A549 (cell line): ENCODE measurements around the gene MAPRE2. TPM values are rescaled to one million over a fixed set of nuclear protein-coding genes. Genes with fewer than 3 reads are reported as not detected.

ENCODE experiments used
- ATAC-seq, 2 experiments: fragments of 200-7000 bp in 1 of 2; fragments of >200 bp in 1 of 2; cut with Nextera tagmentation in 1 of 2; cut with Tn5 transposase in 1 of 2; 3 replicates each; pipeline versions ENCODE4 v1.8.0 to v1.9.1; 2018 to 2020; ENCODE audit warnings: mild to moderate bottlenecking in 1 of 2, moderate library complexity in 1 of 2
- CTCF ChIA-PET: fragments of 300-600 bp; sonication (Branson Sonifier 250); formaldehyde crosslinking; extraction: SDS; loops from one replicate; lab custom pipeline; 2021; ENCODE audit warnings: antibody characterized with exemption, inconsistent platforms; lab: Yijun Ruan, JAX
- POLR2A ChIA-PET: fragments of 350-600 bp; formaldehyde crosslinking; extraction: SDS; loops from one replicate; lab custom pipeline; 2021; ENCODE audit warnings: antibody characterized with exemption, inconsistent platforms; lab: Yijun Ruan, JAX
- DNase-seq, 2 experiments: peaks; one replicate each; pipeline versions ENCODE4 v3.0.0 to v3.0.0-alpha.2; 2011 to 2016; ENCODE audit warnings: low read depth in 1 of 2, low spot score in 1 of 2
- FAIRE-seq: peaks from 2 replicates; lab custom pipeline; 2011; peaks lifted over from hg19 to GRCh38; lab: Jason Lieb, UNC
- H3K27ac ChIP-seq, 2 experiments: fragments of >200 bp; sonication (Bioruptor Twin); formaldehyde crosslinking; 3 replicates each; pipeline ENCODE4 v1.5.1; 2016 to 2017
- H3K4me1 ChIP-seq: fragments of >200 bp; sonication (Bioruptor Twin); formaldehyde crosslinking; 3 replicates; pipeline ENCODE4 v1.6.1; 2016
- H3K4me2 ChIP-seq: fragments of >200 bp; sonication (Bioruptor Twin); formaldehyde crosslinking; 3 replicates; pipeline ENCODE4 v1.6.1; 2016
- H3K4me3 ChIP-seq: fragments of >200 bp; sonication (Bioruptor Twin); formaldehyde crosslinking; 3 replicates; pipeline ENCODE4 v1.5.1; 2016
- H3K9me3 ChIP-seq: fragments of >200 bp; sonication (Bioruptor Twin); formaldehyde crosslinking; 3 replicates; pipeline ENCODE4 v1.6.1; 2016
- BHLHE40 ChIP-seq: IDR thresholded peaks from 2 replicates; pipeline ENCODE4 v1.6.1; 2012; ENCODE audit warnings: low read depth, low read length, inconsistent platforms
- CBX2 ChIP-seq: fragments of 200-600 bp; sonication (generic); IDR thresholded peaks from 2 replicates; pipeline ENCODE4 v1.6.1; 2016; ENCODE audit warnings: low read depth, mild to moderate bottlenecking, borderline replicate concordance
- CEBPB ChIP-seq, 2 experiments: fragments of >200 bp in 1 of 2; sonication (Bioruptor Twin) in 1 of 2; formaldehyde crosslinking in 1 of 2; IDR thresholded peaks; 2 replicates each; pipeline ENCODE4 v1.6.1; 2012 to 2016
- EHF ChIP-seq: fragments of 250-450 bp; sonication (Bioruptor Pico); IDR thresholded peaks from 2 replicates; pipeline ENCODE4 v1.5.0; 2020; ENCODE audit warnings: mild to moderate bottlenecking
- FOSB ChIP-seq: fragments of 250-450 bp; sonication (Bioruptor Pico); IDR thresholded peaks from 2 replicates; pipeline ENCODE4 v1.5.0; 2020; ENCODE audit warnings: mild to moderate bottlenecking, moderate library complexity
- FOSL2 ChIP-seq, 2 experiments: fragments of 450-650 bp in 1 of 2; fragments of >200 bp in 1 of 2; sonication (Bioruptor Twin) in 1 of 2; formaldehyde crosslinking; IDR thresholded peaks; 2 replicates each; pipeline versions ENCODE4 v1.5.0 to v1.6.1; 2016 to 2020; ENCODE audit warnings: mild to moderate bottlenecking in 1 of 2, moderate library complexity in 1 of 2
- GATA3 ChIP-seq: IDR thresholded peaks from 2 replicates; pipeline ENCODE4 v1.6.1; 2012; ENCODE audit warnings: borderline replicate concordance
- HOXA7 ChIP-seq: fragments of 250-450 bp; sonication (Bioruptor Pico); IDR thresholded peaks from 2 replicates; pipeline ENCODE4 v1.5.0; 2020; ENCODE audit warnings: mild to moderate bottlenecking, moderate library complexity
- HOXB13 ChIP-seq: fragments of 250-450 bp; sonication (Bioruptor Pico); IDR thresholded peaks from 2 replicates; pipeline ENCODE4 v1.5.0; 2020; ENCODE audit warnings: low read depth, mild to moderate bottlenecking, moderate library complexity
- HOXB5 ChIP-seq: fragments of 250-450 bp; sonication (Bioruptor Pico); IDR thresholded peaks from 2 replicates; pipeline ENCODE4 v1.5.0; 2020; ENCODE audit warnings: mild to moderate bottlenecking, moderate library complexity
- JUNB ChIP-seq: fragments of >200 bp; sonication (Bioruptor Twin); formaldehyde crosslinking; IDR thresholded peaks from 2 replicates; pipeline ENCODE4 v1.6.1; 2016
- KDM1A ChIP-seq: fragments of 200-600 bp; sonication (generic); IDR thresholded peaks from 2 replicates; pipeline ENCODE4 v1.6.1; 2016; ENCODE audit warnings: low read depth, mild to moderate bottlenecking
- NFE2L2 ChIP-seq: fragments of 150-350 bp; conservative IDR thresholded peaks from 2 replicates; pipeline ENCODE4 v1.6.1; 2014; ENCODE audit warnings: low read length
- NPAS2 ChIP-seq: fragments of 250-450 bp; sonication (Bioruptor Pico); IDR thresholded peaks from 2 replicates; pipeline ENCODE4 v1.8.0; 2022; ENCODE audit warnings: mild to moderate bottlenecking, moderate library complexity, borderline replicate concordance
- NR3C1 ChIP-seq: fragments of >200 bp; sonication (Bioruptor Twin); formaldehyde crosslinking; IDR thresholded peaks from 3 replicates; pipeline ENCODE4 v1.6.1; 2017
- POLR2A ChIP-seq: IDR thresholded peaks from 2 replicates; pipeline ENCODE4 v1.6.1; 2012; ENCODE audit warnings: mild to moderate bottlenecking, low read length
- POLR2AphosphoS2 ChIP-seq: conservative IDR thresholded peaks from 2 replicates; pipeline ENCODE4 v1.6.1; 2012; ENCODE audit warnings: low read length, improper control_type of control experiment, inconsistent platforms
- RFX5 ChIP-seq: fragments of 450-650 bp; IDR thresholded peaks from 2 replicates; pipeline ENCODE4 v1.7.1; 2014; ENCODE audit warnings: antibody characterized with exemption, mild to moderate bottlenecking, moderate library complexity
- SREBF2 ChIP-seq: fragments of 450-650 bp; IDR thresholded peaks from 2 replicates; pipeline ENCODE4 v1.6.1; 2014; ENCODE audit warnings: mild to moderate bottlenecking, moderate library complexity
- TP53 ChIP-seq: fragments of 250-450 bp; sonication (Bioruptor Pico); IDR thresholded peaks from 2 replicates; pipeline ENCODE4 v1.5.0; 2021; ENCODE audit warnings: mild to moderate bottlenecking, moderate library complexity
- ZC3H11A ChIP-seq: fragments of 450-650 bp; IDR thresholded peaks from 2 replicates; pipeline ENCODE4 v1.6.1; 2014; ENCODE audit warnings: antibody characterized with exemption, mild to moderate bottlenecking
- ZNF302 ChIP-seq: fragments of 250-450 bp; sonication (Bioruptor Pico); IDR thresholded peaks from 2 replicates; pipeline ENCODE4 v1.9.0; 2021; ENCODE audit warnings: inconsistent platforms, mild to moderate bottlenecking, moderate library complexity
- WGBS: methylation state at CpG from one replicate; pipeline ENCODE4 v1.1.6; 2017; ENCODE audit errors: missing lambda C conversion rate; 5-methylcytosine and 5-hydroxymethylcytosine counted together
- polyA plus RNA-seq, 4 experiments: library from polyadenylated mRNA; depleted of rRNA in 3 of 4; stranded (reverse); fragments of >200 nt; fragmentation: RNase III in 1 of 4; extraction: RNeasy Plus Mini Kit Qiagen cat#74134 plus additional on column Dnase treatment in 1 of 4; gene quantifications; 2 replicates in 3 of 4; 3 replicates in 1 of 4; pipeline ENCODE4 v1.2.3, GENCODE V29; 2011 to 2017
- TF ChIP-seq, protein P1 (sequence below): fragments of >200 bp; sonication (Bioruptor Twin); formaldehyde crosslinking; IDR thresholded peaks from 3 replicates; pipeline ENCODE4 v1.5.1; 2016
- TF ChIP-seq, protein P2 (sequence below): IDR thresholded peaks from 2 replicates; pipeline ENCODE4 v1.6.1; 2012
- TF ChIP-seq, protein P3 (sequence below): fragments of 250-450 bp; sonication (Bioruptor Pico); IDR thresholded peaks from 2 replicates; pipeline ENCODE4 v1.5.0; 2021; ENCODE audit warnings: mild to moderate bottlenecking, moderate library complexity, borderline replicate concordance
- TF ChIP-seq, protein P4 (sequence below): fragments of >200 bp; sonication (Bioruptor Twin); formaldehyde crosslinking; IDR thresholded peaks from 3 replicates; pipeline ENCODE4 v1.6.1; 2016
- TF ChIP-seq, protein P5 (sequence below): fragments of 250-450 bp; sonication (Bioruptor Pico); IDR thresholded peaks from 2 replicates; pipeline ENCODE4 v1.5.0; 2020; ENCODE audit warnings: low read depth, mild to moderate bottlenecking, moderate library complexity

Gene MAPRE2
- polyA plus RNA-seq, 2 of the 4 experiments (the other 2 are of a cell fraction) = 11.4 to 59.1 TPM

DNA sequence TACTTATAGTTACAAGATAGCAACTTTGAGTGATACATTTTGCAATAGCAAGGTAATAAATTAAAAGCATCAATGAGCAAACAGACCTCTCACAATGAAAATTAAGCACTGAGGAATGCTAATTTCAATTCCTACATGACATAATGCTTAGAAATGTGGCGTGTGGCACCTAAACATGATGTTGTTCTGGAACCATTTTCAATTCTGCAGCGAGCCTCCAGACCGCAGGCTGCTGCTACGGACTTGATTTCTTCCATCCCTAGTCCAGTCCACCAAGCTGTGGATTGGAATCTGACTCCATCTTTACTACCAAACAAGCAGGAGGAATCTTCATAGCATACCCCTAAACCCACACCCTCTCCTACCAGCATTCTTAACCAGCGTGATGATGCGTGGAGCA, 140.9 kb downstream of the MAPRE2 start:
- no peaks in the 10 kb centered on the region for H3K9me3 ChIP-seq
- H3K4me2 ChIP-seq = no peak overlapping the region
- TF ChIP-seq, protein P1, sequence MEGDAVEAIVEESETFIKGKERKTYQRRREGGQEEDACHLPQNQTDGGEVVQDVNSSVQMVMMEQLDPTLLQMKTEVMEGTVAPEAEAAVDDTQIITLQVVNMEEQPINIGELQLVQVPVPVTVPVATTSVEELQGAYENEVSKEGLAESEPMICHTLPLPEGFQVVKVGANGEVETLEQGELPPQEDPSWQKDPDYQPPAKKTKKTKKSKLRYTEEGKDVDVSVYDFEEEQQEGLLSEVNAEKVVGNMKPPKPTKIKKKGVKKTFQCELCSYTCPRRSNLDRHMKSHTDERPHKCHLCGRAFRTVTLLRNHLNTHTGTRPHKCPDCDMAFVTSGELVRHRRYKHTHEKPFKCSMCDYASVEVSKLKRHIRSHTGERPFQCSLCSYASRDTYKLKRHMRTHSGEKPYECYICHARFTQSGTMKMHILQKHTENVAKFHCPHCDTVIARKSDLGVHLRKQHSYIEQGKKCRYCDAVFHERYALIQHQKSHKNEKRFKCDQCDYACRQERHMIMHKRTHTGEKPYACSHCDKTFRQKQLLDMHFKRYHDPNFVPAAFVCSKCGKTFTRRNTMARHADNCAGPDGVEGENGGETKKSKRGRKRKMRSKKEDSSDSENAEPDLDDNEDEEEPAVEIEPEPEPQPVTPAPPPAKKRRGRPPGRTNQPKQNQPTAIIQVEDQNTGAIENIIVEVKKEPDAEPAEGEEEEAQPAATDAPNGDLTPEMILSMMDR = no peak
- TF ChIP-seq ZC3H11A = no peak
- no peak for TF ChIP-seq HOXB5
- TF ChIP-seq RFX5 = no peak
- no peak for TF ChIP-seq KDM1A
- TF ChIP-seq ZNF302 (CRISPR knock-in tag) = no peak
- no peak for TF ChIP-seq HOXA7 (CRISPR knock-in tag)
- no peak for TF ChIP-seq CEBPB (IDR thresholded peaks at IDR 0.05)
- no peak for TF ChIP-seq TP53 (CRISPR knock-in tag)
- TF ChIP-seq, protein P2, sequence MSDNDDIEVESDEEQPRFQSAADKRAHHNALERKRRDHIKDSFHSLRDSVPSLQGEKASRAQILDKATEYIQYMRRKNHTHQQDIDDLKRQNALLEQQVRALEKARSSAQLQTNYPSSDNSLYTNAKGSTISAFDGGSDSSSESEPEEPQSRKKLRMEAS = no peak
- TF ChIP-seq, protein P3, sequence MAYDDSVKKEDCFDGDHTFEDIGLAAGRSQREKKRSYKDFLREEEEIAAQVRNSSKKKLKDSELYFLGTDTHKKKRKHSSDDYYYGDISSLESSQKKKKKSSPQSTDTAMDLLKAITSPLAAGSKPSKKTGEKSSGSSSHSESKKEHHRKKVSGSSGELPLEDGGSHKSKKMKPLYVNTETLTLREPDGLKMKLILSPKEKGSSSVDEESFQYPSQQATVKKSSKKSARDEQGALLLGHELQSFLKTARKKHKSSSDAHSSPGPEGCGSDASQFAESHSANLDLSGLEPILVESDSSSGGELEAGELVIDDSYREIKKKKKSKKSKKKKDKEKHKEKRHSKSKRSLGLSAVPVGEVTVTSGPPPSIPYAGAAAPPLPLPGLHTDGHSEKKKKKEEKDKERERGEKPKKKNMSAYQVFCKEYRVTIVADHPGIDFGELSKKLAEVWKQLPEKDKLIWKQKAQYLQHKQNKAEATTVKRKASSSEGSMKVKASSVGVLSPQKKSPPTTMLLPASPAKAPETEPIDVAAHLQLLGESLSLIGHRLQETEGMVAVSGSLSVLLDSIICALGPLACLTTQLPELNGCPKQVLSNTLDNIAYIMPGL (CRISPR knock-in tag) = no peak
- TF ChIP-seq POLR2AphosphoS2 = no peak
- no peak for TF ChIP-seq JUNB
- TF ChIP-seq BHLHE40 = no peak
- TF ChIP-seq, all 56 proteins: peak for 0
- H3K4me1 ChIP-seq = no peaks in the 10 kb centered on the region
- DNase-seq (no peak), FAIRE-seq (no peak), ATAC-seq (no peak)
- no peak overlapping the region for H3K27ac ChIP-seq
- no peak overlapping the region for H3K4me3 ChIP-seq
- POLR2A ChIA-PET = no interaction called here
- 76% methylated on average over 6 of the region's 6 CpGs for WGBS
- CTCF ChIA-PET = no interaction called here

DNA sequence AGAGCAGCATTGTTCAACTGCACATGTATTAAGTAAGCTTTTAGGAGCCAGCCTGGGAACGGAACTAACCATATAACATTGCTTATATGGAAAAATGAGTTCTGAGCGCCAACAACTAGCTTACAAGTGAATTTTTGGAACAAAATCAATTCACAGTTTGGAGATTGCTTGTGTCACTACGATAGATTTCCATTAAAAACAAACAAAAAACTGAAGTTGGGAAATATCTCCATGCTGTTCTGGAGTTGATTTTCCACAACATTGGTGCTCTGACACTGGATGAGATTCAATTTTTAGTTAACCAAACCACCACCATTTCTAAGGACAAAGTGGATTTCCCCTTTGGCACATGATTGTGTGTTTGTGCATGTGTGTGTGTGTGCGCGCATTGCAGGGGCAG, 142.7 kb downstream of the MAPRE2 start:
- Histone ChIP-seq H3K4me2 (no peak overlapping the region), H3K9me3 (no peaks in the 10 kb centered on the region), H3K4me1 (no peaks in the 10 kb centered on the region), H3K4me3 (no peak overlapping the region), H3K27ac (no peak overlapping the region)
- TF ChIP-seq, protein P4, sequence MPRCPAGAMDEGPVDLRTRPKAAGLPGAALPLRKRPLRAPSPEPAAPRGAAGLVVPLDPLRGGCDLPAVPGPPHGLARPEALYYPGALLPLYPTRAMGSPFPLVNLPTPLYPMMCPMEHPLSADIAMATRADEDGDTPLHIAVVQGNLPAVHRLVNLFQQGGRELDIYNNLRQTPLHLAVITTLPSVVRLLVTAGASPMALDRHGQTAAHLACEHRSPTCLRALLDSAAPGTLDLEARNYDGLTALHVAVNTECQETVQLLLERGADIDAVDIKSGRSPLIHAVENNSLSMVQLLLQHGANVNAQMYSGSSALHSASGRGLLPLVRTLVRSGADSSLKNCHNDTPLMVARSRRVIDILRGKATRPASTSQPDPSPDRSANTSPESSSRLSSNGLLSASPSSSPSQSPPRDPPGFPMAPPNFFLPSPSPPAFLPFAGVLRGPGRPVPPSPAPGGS = no peak
- 69% methylated on average over 5 of the region's 5 CpGs for WGBS
- ATAC-seq = no peak
- no peak for DNase-seq
- FAIRE-seq = no peak
- ChIA-PET CTCF (no interaction called here), POLR2A (no interaction called here)

DNA sequence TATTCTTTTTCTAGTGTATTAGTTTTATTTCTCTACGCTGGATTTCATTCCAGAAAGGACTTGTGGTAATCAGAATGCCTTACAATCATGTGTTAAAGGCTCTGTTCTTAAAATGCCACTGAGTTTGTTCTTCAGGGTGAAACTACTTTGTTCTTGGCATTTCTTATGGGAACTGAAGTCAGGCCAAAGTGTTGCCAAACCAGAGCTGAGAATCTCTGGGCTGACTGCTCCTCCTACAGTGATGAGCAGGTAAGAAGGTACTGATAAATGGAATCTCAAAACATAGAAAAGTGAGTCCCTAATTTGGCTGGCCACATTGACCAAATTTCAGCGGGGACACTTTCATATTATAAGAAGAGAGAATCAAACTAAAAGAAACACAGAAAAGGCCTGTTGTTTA, 144.6 kb downstream of the MAPRE2 start:
- FAIRE-seq = no peak
- no peak for DNase-seq
- CTCF ChIA-PET = no interaction called here
- no peak overlapping the region for H3K27ac ChIP-seq
- POLR2A ChIA-PET = no interaction called here
- 60% methylated on average over 2 of the region's 2 CpGs for WGBS
- H3K4me3 ChIP-seq = no peak overlapping the region
- no peak for ATAC-seq
- H3K9me3 ChIP-seq = no peaks in the 10 kb centered on the region
- H3K4me2 ChIP-seq = no peak overlapping the region
- H3K4me1 ChIP-seq = no peaks in the 10 kb centered on the region
- no peak for TF ChIP-seq FOSB (CRISPR knock-in tag)
- no peak for TF ChIP-seq TP53 (CRISPR knock-in tag)
- no peak for TF ChIP-seq HOXB13 (CRISPR knock-in tag)
- TF ChIP-seq NR3C1 = no peak
- TF ChIP-seq NFE2L2 = no peak
- no peak for TF ChIP-seq EHF (CRISPR knock-in tag)
- no peak for TF ChIP-seq POLR2A
- TF ChIP-seq ZNF302 (CRISPR knock-in tag) = no peak
- TF ChIP-seq FOSL2 (IDR thresholded peaks at IDR 0.05) = no peak
- TF ChIP-seq FOSL2 (CRISPR knock-in tag; IDR thresholded peaks at IDR 0.05) = no peak
- TF ChIP-seq SREBF2 = no peak
- TF ChIP-seq, protein P1 = no peak
- TF ChIP-seq, protein P2 = no peak
- no peak for TF ChIP-seq CBX2
- no peak for TF ChIP-seq BHLHE40
- TF ChIP-seq GATA3 = no peak
- TF ChIP-seq, protein P5, sequence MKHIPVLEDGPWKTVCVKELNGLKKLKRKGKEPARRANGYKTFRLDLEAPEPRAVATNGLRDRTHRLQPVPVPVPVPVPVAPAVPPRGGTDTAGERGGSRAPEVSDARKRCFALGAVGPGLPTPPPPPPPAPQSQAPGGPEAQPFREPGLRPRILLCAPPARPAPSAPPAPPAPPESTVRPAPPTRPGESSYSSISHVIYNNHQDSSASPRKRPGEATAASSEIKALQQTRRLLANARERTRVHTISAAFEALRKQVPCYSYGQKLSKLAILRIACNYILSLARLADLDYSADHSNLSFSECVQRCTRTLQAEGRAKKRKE (CRISPR knock-in tag) = no peak
- TF ChIP-seq NPAS2 = no peak
